H9 (cell line): ENCODE data around the gene KIF26B. TPM values are rescaled to one million over a fixed set of nuclear protein-coding genes. Genes with fewer than 3 reads are reported as not detected.

Experiments
- DNase-seq: peaks from one replicate; pipeline ENCODE4 v3.0.0-alpha.2; 2017
- H2AFZ ChIP-seq: one replicate; pipeline ENCODE4 v1.6.1; 2013; ENCODE audit warnings: mild to moderate bottlenecking, low read length, control low read depth, moderate library complexity
- H2AK5ac ChIP-seq: 2 replicates; pipeline ENCODE4 v1.6.1; 2013; ENCODE audit warnings: low read length, control low read depth, mixed read lengths; ENCODE audit not compliant: insufficient read length
- H2BK120ac ChIP-seq: one replicate; pipeline ENCODE4 v1.6.1; 2013; ENCODE audit warnings: low read depth, mild to moderate bottlenecking, low read length, control low read depth, inconsistent platforms; ENCODE audit not compliant: poor library complexity, severe bottlenecking
- H2BK12ac ChIP-seq: 2 replicates; pipeline ENCODE4 v1.6.1; 2013; ENCODE audit warnings: low read length, control low read depth, mixed read lengths, low read depth; ENCODE audit not compliant: insufficient read length
- H2BK15ac ChIP-seq: 2 replicates; pipeline ENCODE4 v1.6.1; 2013; ENCODE audit warnings: low read depth, low read length, control low read depth
- H2BK20ac ChIP-seq: one replicate; pipeline ENCODE4 v1.6.1; 2013; ENCODE audit warnings: low read depth, mild to moderate bottlenecking, low read length, control low read depth, inconsistent platforms; ENCODE audit not compliant: poor library complexity, severe bottlenecking
- H2BK5ac ChIP-seq: 2 replicates; pipeline ENCODE4 v1.6.1; 2013; ENCODE audit warnings: low read length, control low read depth, mixed read lengths; ENCODE audit not compliant: insufficient read length
- H3K14ac ChIP-seq: 2 replicates; pipeline ENCODE4 v1.6.1; 2013; ENCODE audit warnings: low read length, control low read depth; ENCODE audit not compliant: insufficient read depth
- H3K18ac ChIP-seq: 2 replicates; pipeline ENCODE4 v1.6.1; 2013; ENCODE audit warnings: low read depth, mild to moderate bottlenecking, mixed read lengths, low read length, control low read depth; ENCODE audit not compliant: insufficient read length
- H3K23ac ChIP-seq: 2 replicates; pipeline ENCODE4 v1.6.1; 2013; ENCODE audit warnings: low read length, control low read depth, mixed read lengths, low read depth; ENCODE audit not compliant: insufficient read length
- H3K23me2 ChIP-seq: 2 replicates; pipeline ENCODE4 v1.6.1; 2013; ENCODE audit warnings: low read depth, mild to moderate bottlenecking, mixed read lengths, low read length, control low read depth; ENCODE audit not compliant: insufficient read length, poor library complexity, severe bottlenecking
- H3K27ac ChIP-seq: 2 replicates; pipeline ENCODE4 v1.5.1; 2013; ENCODE audit warnings: low read length, control low read depth, mixed read lengths, low read depth; ENCODE audit not compliant: insufficient read length
- H3K27me3 ChIP-seq: 2 replicates; pipeline ENCODE4 v1.6.1; 2013; ENCODE audit warnings: low read length, control low read depth, inconsistent platforms; ENCODE audit not compliant: insufficient read depth
- H3K4ac ChIP-seq: 2 replicates; pipeline ENCODE4 v1.6.1; 2013; ENCODE audit warnings: low read depth, mild to moderate bottlenecking, control low read depth, inconsistent platforms, low read length, moderate library complexity
- H3K4me1 ChIP-seq: 2 replicates; pipeline ENCODE4 v1.6.1; 2013; ENCODE audit warnings: low read length, control low read depth, inconsistent platforms; ENCODE audit not compliant: insufficient read depth
- H3K4me2 ChIP-seq: 2 replicates; pipeline ENCODE4 v1.6.1; 2013; ENCODE audit warnings: low read length, control low read depth, mixed read lengths; ENCODE audit not compliant: insufficient read length, insufficient read depth
- H3K56ac ChIP-seq: 2 replicates; pipeline ENCODE4 v1.6.1; 2013; ENCODE audit warnings: low read depth, mild to moderate bottlenecking, mixed read lengths, low read length, control low read depth; ENCODE audit not compliant: insufficient read length
- H3K79me1 ChIP-seq: 2 replicates; pipeline ENCODE4 v1.6.1; 2013; ENCODE audit warnings: low read depth, mild to moderate bottlenecking, moderate library complexity, low read length, control low read depth, inconsistent platforms; ENCODE audit not compliant: insufficient read depth, poor library complexity, severe bottlenecking
- H3K79me2 ChIP-seq: 2 replicates; pipeline ENCODE4 v1.6.1; 2013; ENCODE audit warnings: low read length, control low read depth, inconsistent platforms; ENCODE audit not compliant: insufficient read depth
- H3K9ac ChIP-seq: 2 replicates; pipeline ENCODE4 v1.6.1; 2013; ENCODE audit warnings: low read length, control low read depth, mixed read lengths; ENCODE audit not compliant: insufficient read length; ENCODE audit errors: extremely low read depth
- H3K9me3 ChIP-seq: one replicate; pipeline ENCODE4 v1.6.1; 2013; ENCODE audit warnings: low read depth, low read length, inconsistent platforms; ENCODE audit not compliant: control insufficient read depth
- H3T11ph ChIP-seq: one replicate; pipeline ENCODE4 v1.6.1; 2013; ENCODE audit warnings: mild to moderate bottlenecking, low read length, control low read depth, inconsistent platforms
- H4K20me1 ChIP-seq: one replicate; pipeline ENCODE4 v1.6.1; 2013; ENCODE audit not compliant: control insufficient read depth, insufficient read length, insufficient read depth
- H4K5ac ChIP-seq: 2 replicates; pipeline ENCODE4 v1.6.1; 2013; ENCODE audit warnings: low read depth, mild to moderate bottlenecking, mixed read lengths, low read length, control low read depth; ENCODE audit not compliant: insufficient read length
- H4K8ac ChIP-seq: replicated peaks from 2 replicates; pipeline ENCODE4 v1.6.1; 2013; ENCODE audit warnings: low read length, control low read depth, mixed read lengths, low read depth; ENCODE audit not compliant: insufficient read length
- H4K91ac ChIP-seq: 2 replicates; pipeline ENCODE4 v1.6.1; 2013; ENCODE audit warnings: low read depth, mild to moderate bottlenecking, moderate library complexity, mixed read lengths, low read length, control low read depth; ENCODE audit not compliant: insufficient read length
- H3K27ac Mint-ChIP-seq, 3 experiments: 2 replicates in 2 of 3; 3 replicates in 1 of 3; pipeline ENCODE4 v1.8.0; 2020 to 2021; ENCODE audit warnings: mixed read lengths in 3 of 3, mild to moderate bottlenecking in 1 of 3, moderate library complexity in 1 of 3
- H3K27me3 Mint-ChIP-seq: 2 replicates; pipeline ENCODE4 v1.8.0; 2021; ENCODE audit warnings: low read depth, mild to moderate bottlenecking, moderate library complexity, mixed read lengths
- H3K36me3 Mint-ChIP-seq, 3 experiments: 2 replicates in 2 of 3; 3 replicates in 1 of 3; pipeline ENCODE4 v1.8.0; 2020 to 2021; ENCODE audit warnings: low read depth in 3 of 3, mixed read lengths in 3 of 3; ENCODE audit not compliant: insufficient read depth in 1 of 3
- H3K4me1 Mint-ChIP-seq, 2 experiments: 2 replicates each; pipeline ENCODE4 v1.8.0; 2020; ENCODE audit warnings: mixed read lengths in 2 of 2
- H3K4me3 Mint-ChIP-seq, 2 experiments: 2 replicates in 1 of 2; 3 replicates in 1 of 2; pipeline ENCODE4 v1.8.0; 2020 to 2021; ENCODE audit warnings: mild to moderate bottlenecking in 2 of 2, mixed read lengths in 2 of 2, moderate library complexity in 1 of 2
- H3K9me3 Mint-ChIP-seq, 2 experiments: 2 replicates in 1 of 2; 3 replicates in 1 of 2; pipeline ENCODE4 v1.8.0; 2020; ENCODE audit warnings: mild to moderate bottlenecking in 2 of 2, mixed read lengths in 2 of 2, moderate library complexity in 1 of 2
- WGBS: extraction: QIAGEN DNeasy Blood & Tissue Kit; methylation state at CpG from one replicate; pipeline ENCODE4 v1.1.7; 2013; ENCODE audit warnings: missing lambda C conversion rate, low lambda C conversion rate, mixed read lengths; ENCODE audit not compliant: insufficient read length; ENCODE audit errors: extremely low coverage; 5-methylcytosine and 5-hydroxymethylcytosine counted together
- total RNA-seq: library from RNA; stranded (reverse); gene quantifications from 2 replicates; pipeline ENCODE4 v1.2.1, GENCODE V29; 2021
- TF ChIP-seq, protein P1 (sequence below): fragments of 200-600 bp; sonication (generic); conservative IDR thresholded peaks from 3 replicates; pipeline ENCODE4 v1.8.0; 2021; ENCODE audit warnings: antibody characterized with exemption, mild to moderate bottlenecking

KIF26B gene
- total RNA-seq, 1 experiment from 2014 or later = 0.13 TPM

DNA sequence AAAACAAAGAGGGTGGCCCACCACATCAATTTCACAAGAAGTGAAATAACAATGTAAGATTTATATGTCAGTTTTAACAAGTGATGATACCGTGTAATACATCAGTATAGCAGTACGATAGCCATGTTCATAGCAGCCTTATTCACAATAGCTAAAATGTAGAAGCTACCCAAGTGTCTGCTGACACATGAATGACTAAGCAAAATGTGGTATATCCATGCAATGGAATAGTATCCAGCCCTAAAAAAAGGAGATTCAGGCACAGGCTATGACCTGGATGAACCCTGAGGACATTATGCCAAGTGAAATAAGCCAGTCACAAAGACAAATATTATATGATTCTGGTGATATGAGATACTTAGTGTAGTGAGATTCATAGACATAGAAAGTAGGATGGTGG is 18.0 kb downstream of the KIF26B start:
- H2AFZ ChIP-seq = no peak overlapping the region
- H3K23ac ChIP-seq = no peak overlapping the region
- no peaks in the 10 kb centered on the region for H3K9me3 ChIP-seq
- no peaks in the 10 kb centered on the region for H3K4me1 ChIP-seq
- no peak overlapping the region for H2BK12ac ChIP-seq
- H2BK120ac ChIP-seq = no peak overlapping the region
- no peak for DNase-seq
- H2BK15ac ChIP-seq = no peak overlapping the region
- peaks cover 1% of the 10 kb centered on the region; the same call in 1 of the 2 replicates for H3K27me3 Mint-ChIP-seq
- H2BK5ac ChIP-seq = no peak overlapping the region
- H3K9me3 Mint-ChIP-seq = peaks cover 0 to 3% of the 10 kb centered on the region in 2 experiments; a peak in 4 of 5 replicates
- no peak overlapping the region for H2BK20ac ChIP-seq
- WGBS = no CpG with 5 or more reads among the region's 2 CpGs
- TF ChIP-seq, protein P1, sequence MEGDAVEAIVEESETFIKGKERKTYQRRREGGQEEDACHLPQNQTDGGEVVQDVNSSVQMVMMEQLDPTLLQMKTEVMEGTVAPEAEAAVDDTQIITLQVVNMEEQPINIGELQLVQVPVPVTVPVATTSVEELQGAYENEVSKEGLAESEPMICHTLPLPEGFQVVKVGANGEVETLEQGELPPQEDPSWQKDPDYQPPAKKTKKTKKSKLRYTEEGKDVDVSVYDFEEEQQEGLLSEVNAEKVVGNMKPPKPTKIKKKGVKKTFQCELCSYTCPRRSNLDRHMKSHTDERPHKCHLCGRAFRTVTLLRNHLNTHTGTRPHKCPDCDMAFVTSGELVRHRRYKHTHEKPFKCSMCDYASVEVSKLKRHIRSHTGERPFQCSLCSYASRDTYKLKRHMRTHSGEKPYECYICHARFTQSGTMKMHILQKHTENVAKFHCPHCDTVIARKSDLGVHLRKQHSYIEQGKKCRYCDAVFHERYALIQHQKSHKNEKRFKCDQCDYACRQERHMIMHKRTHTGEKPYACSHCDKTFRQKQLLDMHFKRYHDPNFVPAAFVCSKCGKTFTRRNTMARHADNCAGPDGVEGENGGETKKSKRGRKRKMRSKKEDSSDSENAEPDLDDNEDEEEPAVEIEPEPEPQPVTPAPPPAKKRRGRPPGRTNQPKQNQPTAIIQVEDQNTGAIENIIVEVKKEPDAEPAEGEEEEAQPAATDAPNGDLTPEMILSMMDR = no peak
- 0 out of 4 replicates have a peak, but pooled peaks cover 0 to 4% of the 10 kb centered on the region in 2 experiments for H3K4me1 Mint-ChIP-seq
- no peak overlapping the region for H2AK5ac ChIP-seq
- no peak overlapping the region for H3K56ac ChIP-seq
- H4K5ac ChIP-seq = no peak overlapping the region
- H4K91ac ChIP-seq = no peak overlapping the region
- no peak overlapping the region for H3K18ac ChIP-seq
- H3K4me3 Mint-ChIP-seq = no peak overlapping the region
- H3K79me1 ChIP-seq = no peaks in the 10 kb centered on the region
- H3K4me2 ChIP-seq = no peak overlapping the region
- H3K4ac ChIP-seq = no peak overlapping the region
- H3K14ac ChIP-seq = no peak overlapping the region
- no peaks in the 10 kb centered on the region for H4K20me1 ChIP-seq
- H4K8ac ChIP-seq = no peak overlapping the region
- H3K9ac ChIP-seq = no peak overlapping the region
- no peak overlapping the region for H3K27ac Mint-ChIP-seq
- H3K79me2 ChIP-seq = no peaks in the 10 kb centered on the region
- no peaks in the 10 kb centered on the region for H3K23me2 ChIP-seq
- no peak overlapping the region for H3T11ph ChIP-seq
- no peak overlapping the region for H3K27ac ChIP-seq
- H3K27me3 ChIP-seq = no peaks in the 10 kb centered on the region
- H3K36me3 Mint-ChIP-seq = peaks cover 0 to 4% (median 2%) of the 10 kb centered on the region in 3 experiments; a peak in 1 of 7 replicates
